ENCODE data around the gene TRAF1.

Gene TRAF1

GRCh38 chr9:120869360-120869687 is 57.3 kb downstream of the TRAF1 start:
- DNase-seq (ENCODE audit: low read depth) = no peak

- peak; percentile 98 for DNase-seq (ENCODE audit: low read depth)
Measured at GRCh38 chr9:120868676-120869359, 57.8 kb downstream of the TRAF1 start.

- DNase-seq (ENCODE audit: low read depth) = no peak
Measured at GRCh38 chr9:120868339-120868675, 58.3 kb downstream of the TRAF1 start.

GRCh38 chr9:120867676-120868338 is 58.8 kb downstream of the TRAF1 start:
- no peak for DNase-seq (ENCODE audit: low read depth)

- DNase-seq (ENCODE audit: low read depth) = no peak
Measured at GRCh38 chr9:120866651-120867050, 59.9 kb downstream of the TRAF1 start.

GRCh38 chr9:120865809-120866208 is 60.8 kb downstream of the TRAF1 start:
- no peak for DNase-seq (ENCODE audit: low read depth)

- no peak for DNase-seq (ENCODE audit: low read depth)
Measured at GRCh38 chr9:120865176-120865575, 61.4 kb downstream of the TRAF1 start.

- DNase-seq (ENCODE audit: low read depth) = no peak
Measured at GRCh38 chr9:120864719-120865118, 61.9 kb downstream of the TRAF1 start.

- no peak for DNase-seq (ENCODE audit: low read depth)
Measured at GRCh38 chr9:120863833-120864232, 62.8 kb downstream of the TRAF1 start.

- DNase-seq (ENCODE audit: low read depth) = no peak
Measured at GRCh38 chr9:120862452-120862851, 64.1 kb downstream of the TRAF1 start.

GRCh38 chr9:120861935-120862334 is 64.7 kb downstream of the TRAF1 start:
- no peak for DNase-seq (ENCODE audit: low read depth)

- no peak for DNase-seq (ENCODE audit: low read depth)
Measured at GRCh38 chr9:120860083-120860482, 66.5 kb downstream of the TRAF1 start.

- DNase-seq (ENCODE audit: low read depth) = no peak
Measured at GRCh38 chr9:120859361-120859760, 67.2 kb downstream of the TRAF1 start.

- DNase-seq (ENCODE audit: low read depth) = no peak
Measured at GRCh38 chr9:120857902-120858301, 68.7 kb downstream of the TRAF1 start.

GRCh38 chr9:120857481-120857880 is 69.1 kb downstream of the TRAF1 start:
- no peak for DNase-seq (ENCODE audit: low read depth)

GRCh38 chr9:120856700-120857099 is 69.9 kb downstream of the TRAF1 start:
- DNase-seq (ENCODE audit: low read depth) = no peak

- no peak for DNase-seq (ENCODE audit: low read depth)
Measured at GRCh38 chr9:120855827-120856670, 70.5 kb downstream of the TRAF1 start.

GRCh38 chr9:120854596-120855327 is 71.8 kb downstream of the TRAF1 start:
- DNase-seq (ENCODE audit: low read depth) = no peak

GRCh38 chr9:120853198-120853597 is 73.4 kb downstream of the TRAF1 start:
- no peak for DNase-seq (ENCODE audit: low read depth)

Data from EH (cell line).